Placental pericyte (primary cell): ENCODE data around the gene TRO. TPM values are rescaled to one million over a fixed set of nuclear protein-coding genes. Genes with fewer than 3 reads are reported as not detected.

ENCODE experiments used
- small RNA-seq: library from RNA; depleted of rRNA; stranded (forward); fragments of <200 nt; gene quantifications from one replicate; pipeline ENCODE3, GENCODE V24; 2012; ENCODE audit warnings: low replicate concordance
- total RNA-seq: library from RNA; depleted of rRNA; stranded (reverse); fragments of >200 nt; gene quantifications from 2 replicates; pipeline ENCODE4 v1.2.3, GENCODE V29; 2012

Gene TRO, protein sequence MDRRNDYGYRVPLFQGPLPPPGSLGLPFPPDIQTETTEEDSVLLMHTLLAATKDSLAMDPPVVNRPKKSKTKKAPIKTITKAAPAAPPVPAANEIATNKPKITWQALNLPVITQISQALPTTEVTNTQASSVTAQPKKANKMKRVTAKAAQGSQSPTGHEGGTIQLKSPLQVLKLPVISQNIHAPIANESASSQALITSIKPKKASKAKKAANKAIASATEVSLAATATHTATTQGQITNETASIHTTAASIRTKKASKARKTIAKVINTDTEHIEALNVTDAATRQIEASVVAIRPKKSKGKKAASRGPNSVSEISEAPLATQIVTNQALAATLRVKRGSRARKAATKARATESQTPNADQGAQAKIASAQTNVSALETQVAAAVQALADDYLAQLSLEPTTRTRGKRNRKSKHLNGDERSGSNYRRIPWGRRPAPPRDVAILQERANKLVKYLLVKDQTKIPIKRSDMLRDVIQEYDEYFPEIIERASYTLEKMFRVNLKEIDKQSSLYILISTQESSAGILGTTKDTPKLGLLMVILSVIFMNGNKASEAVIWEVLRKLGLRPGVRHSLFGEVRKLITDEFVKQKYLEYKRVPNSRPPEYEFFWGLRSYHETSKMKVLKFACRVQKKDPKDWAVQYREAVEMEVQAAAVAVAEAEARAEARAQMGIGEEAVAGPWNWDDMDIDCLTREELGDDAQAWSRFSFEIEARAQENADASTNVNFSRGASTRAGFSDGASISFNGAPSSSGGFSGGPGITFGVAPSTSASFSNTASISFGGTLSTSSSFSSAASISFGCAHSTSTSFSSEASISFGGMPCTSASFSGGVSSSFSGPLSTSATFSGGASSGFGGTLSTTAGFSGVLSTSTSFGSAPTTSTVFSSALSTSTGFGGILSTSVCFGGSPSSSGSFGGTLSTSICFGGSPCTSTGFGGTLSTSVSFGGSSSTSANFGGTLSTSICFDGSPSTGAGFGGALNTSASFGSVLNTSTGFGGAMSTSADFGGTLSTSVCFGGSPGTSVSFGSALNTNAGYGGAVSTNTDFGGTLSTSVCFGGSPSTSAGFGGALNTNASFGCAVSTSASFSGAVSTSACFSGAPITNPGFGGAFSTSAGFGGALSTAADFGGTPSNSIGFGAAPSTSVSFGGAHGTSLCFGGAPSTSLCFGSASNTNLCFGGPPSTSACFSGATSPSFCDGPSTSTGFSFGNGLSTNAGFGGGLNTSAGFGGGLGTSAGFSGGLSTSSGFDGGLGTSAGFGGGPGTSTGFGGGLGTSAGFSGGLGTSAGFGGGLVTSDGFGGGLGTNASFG (N-terminal part only)
- 1.1 and 5.6 TPM in 2 replicates for total RNA-seq

DNA sequence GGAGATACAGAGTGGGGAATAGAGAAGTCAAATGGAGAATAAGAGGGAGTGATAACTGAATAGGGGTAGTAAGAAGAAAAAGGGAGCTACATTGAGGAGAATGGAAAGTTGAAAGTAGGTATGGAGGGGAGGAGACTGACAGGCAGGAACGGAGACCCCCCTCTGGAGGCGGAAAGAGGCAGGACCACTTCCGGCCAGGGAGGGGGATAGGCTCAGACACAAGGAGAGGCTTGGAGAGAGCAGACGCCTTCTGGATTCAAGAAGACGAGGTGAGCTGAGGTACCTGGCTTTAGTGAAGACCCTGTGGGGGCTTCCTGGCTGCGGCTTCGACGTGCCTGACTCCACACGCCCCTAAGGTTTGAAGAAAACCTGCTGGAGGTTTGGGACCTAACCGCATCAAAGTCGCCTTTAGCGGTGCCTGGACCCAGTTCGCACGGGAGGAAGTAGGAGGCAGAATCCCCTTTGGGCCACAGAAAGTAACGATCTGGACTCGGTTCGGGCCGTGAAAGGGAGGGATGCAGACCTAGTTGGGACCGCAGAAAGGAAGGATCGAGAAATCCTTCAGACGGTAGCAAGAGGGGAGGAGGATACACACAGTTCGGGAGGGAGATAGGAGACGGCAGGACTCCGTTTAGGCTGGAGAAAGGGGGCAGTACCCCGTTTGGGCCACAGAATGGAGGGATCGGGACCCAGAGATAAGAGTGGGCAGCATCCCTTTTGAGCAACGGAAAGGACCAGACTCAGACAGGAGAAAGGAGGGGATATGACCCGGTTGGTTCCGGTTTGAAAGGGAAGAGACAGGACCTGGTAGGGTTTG, at the start of gene TRO:
TSS of gene TRO (plus strand) at position 215 of the 817 bp plus-strand sequence. CDS start 1,423 bp downstream, outside the sequence.

Small RNA genes lying within 50 kb of the gene (small RNA-seq; reads per million reads assigned to genes)
- not detected for gene RF00614

Other genes with a start within 250 kb of the TRO start
- gene ITIH6, start 122.6 kb upstream of the TRO start, total RNA-seq: not detected in 2 replicates
- 160 and 219 TPM in 2 replicates for gene MAGED2, start 113.1 kb upstream of the TRO start, total RNA-seq
- gene PFKFB1, start 73.4 kb downstream of the TRO start, total RNA-seq: not detected in 2 replicates
- 7.2 and 12.0 TPM in 2 replicates for gene APEX2, start 79.5 kb downstream of the TRO start, total RNA-seq
- not detected in 2 replicates for gene ALAS2, start 110.2 kb downstream of the TRO start, total RNA-seq
- gene PAGE2B, start 154.2 kb downstream of the TRO start, total RNA-seq: not detected in 2 replicates
- gene PAGE2, start 168.2 kb downstream of the TRO start, total RNA-seq: not detected in 2 replicates